Measurements from ENCODE around the gene PRICKLE2.

PRICKLE2 gene

DNA sequence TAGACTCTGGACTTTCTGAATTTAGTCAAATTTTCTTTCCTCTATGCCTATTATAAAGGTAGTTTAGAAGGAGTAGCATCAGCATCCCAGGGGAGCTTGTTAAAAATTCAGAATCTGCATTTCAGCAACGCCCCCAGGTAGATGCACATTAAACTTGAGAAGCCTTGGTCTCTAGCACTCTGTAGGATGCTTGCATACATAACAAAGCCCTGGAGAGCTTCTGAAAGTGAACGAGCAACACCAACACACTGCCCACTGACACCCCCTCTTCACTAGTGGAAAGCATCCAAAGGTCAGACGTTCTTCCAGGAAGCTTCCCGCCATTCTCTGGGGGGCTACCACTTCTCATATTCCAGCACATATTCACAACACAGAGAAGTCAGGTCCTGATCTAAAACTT lies 6.5 kb downstream of the PRICKLE2 start:
- no peaks in the 10 kb centered on the region for H3K36me3 ChIP-seq (ENCODE audit: control insufficient read depth in 4 of 4, insufficient read depth in 4 of 4, low read length in 3 of 4)
- ChIA-PET POLR2A (no interaction called here), CTCF (interaction anchor here (1.3 kb wide), 1 partner anchor 24 kb away, joined by 6 read pairs; no protein-coding TSS in a partner anchor)
- H3K27me3 ChIP-seq (replicated peaks in 2 of 5; ENCODE audit: control insufficient read depth in 4 of 5, insufficient read depth in 5 of 5, low read length in 4 of 5): peaks cover 0 to 3% (median 0%) of the 10 kb centered on the region in 5 experiments
- WGBS (ENCODE audit: insufficient coverage): 92% methylated on average over 2 of the region's 4 CpGs
- H3K9me3 ChIP-seq (ENCODE audit: control extremely low read depth in 1 of 5, control insufficient read depth in 4 of 5, insufficient read depth in 2 of 5, low read depth in 1 of 5, low read length in 4 of 5): no peaks in the 10 kb centered on the region
- H3K27ac ChIP-seq (ENCODE audit: insufficient read depth in 1 of 2, low read depth in 1 of 2, low read length in 2 of 2, poor library complexity in 1 of 2, severe bottlenecking in 2 of 2): no peak overlapping the region
- DNase-seq: no peak
- no peak overlapping the region for H3K4me3 ChIP-seq (ENCODE audit: control insufficient read depth in 1 of 7, extremely low read depth in 1 of 7, insufficient read depth in 4 of 7, low read depth in 2 of 7, low read length in 6 of 7)
- peaks cover 0 to 10% (median 3%) of the 10 kb centered on the region in 4 experiments for H3K4me1 ChIP-seq (ENCODE audit: control extremely low read depth in 1 of 4, control insufficient read depth in 4 of 4, insufficient read depth in 4 of 4, low read length in 3 of 4)

DNA sequence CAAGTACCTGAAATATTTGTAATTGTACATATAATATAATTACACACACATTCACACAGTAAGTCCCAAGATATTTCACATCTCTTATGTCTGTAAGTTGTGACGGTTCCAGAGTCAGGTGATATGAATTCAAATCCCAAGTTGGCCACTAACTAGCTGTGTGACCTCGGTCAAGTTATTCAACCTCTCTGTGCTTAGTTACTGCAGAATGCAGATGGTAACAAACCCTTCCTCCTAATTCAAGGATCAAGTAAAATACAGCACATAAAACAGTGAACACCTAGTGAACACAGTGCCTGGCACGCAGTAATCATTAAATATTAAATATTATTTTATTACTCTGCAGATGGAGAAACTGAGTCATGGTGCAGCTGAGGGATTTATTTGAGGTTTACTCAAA lies 6.9 kb downstream of the PRICKLE2 start:
- no peaks in the 10 kb centered on the region for H3K9me3 ChIP-seq (ENCODE audit: control extremely low read depth in 1 of 5, control insufficient read depth in 4 of 5, insufficient read depth in 2 of 5, low read depth in 1 of 5, low read length in 4 of 5)
- ChIA-PET CTCF (interaction anchor here (1.3 kb wide), 1 partner anchor 24 kb away, joined by 6 read pairs; no protein-coding TSS in a partner anchor), POLR2A (no interaction called here)
- no peak overlapping the region for H3K4me3 ChIP-seq (ENCODE audit: control insufficient read depth in 1 of 7, extremely low read depth in 1 of 7, insufficient read depth in 4 of 7, low read depth in 2 of 7, low read length in 6 of 7)
- no peak for DNase-seq
- 100% methylated on average over 2 of the region's 3 CpGs for WGBS (ENCODE audit: insufficient coverage)
- no peak overlapping the region for H3K27ac ChIP-seq (ENCODE audit: insufficient read depth in 1 of 2, low read depth in 1 of 2, low read length in 2 of 2, poor library complexity in 1 of 2, severe bottlenecking in 2 of 2)
- peaks cover 0 to 14% (median 4%) of the 10 kb centered on the region in 4 experiments for H3K4me1 ChIP-seq (ENCODE audit: control extremely low read depth in 1 of 4, control insufficient read depth in 4 of 4, insufficient read depth in 4 of 4, low read length in 3 of 4)
- H3K36me3 ChIP-seq (ENCODE audit: control insufficient read depth in 4 of 4, insufficient read depth in 4 of 4, low read length in 3 of 4): no peaks in the 10 kb centered on the region
- peaks cover 0 to 3% (median 0%) of the 10 kb centered on the region in 5 experiments for H3K27me3 ChIP-seq (replicated peaks in 2 of 5; ENCODE audit: control insufficient read depth in 4 of 5, insufficient read depth in 5 of 5, low read length in 4 of 5)

DNA sequence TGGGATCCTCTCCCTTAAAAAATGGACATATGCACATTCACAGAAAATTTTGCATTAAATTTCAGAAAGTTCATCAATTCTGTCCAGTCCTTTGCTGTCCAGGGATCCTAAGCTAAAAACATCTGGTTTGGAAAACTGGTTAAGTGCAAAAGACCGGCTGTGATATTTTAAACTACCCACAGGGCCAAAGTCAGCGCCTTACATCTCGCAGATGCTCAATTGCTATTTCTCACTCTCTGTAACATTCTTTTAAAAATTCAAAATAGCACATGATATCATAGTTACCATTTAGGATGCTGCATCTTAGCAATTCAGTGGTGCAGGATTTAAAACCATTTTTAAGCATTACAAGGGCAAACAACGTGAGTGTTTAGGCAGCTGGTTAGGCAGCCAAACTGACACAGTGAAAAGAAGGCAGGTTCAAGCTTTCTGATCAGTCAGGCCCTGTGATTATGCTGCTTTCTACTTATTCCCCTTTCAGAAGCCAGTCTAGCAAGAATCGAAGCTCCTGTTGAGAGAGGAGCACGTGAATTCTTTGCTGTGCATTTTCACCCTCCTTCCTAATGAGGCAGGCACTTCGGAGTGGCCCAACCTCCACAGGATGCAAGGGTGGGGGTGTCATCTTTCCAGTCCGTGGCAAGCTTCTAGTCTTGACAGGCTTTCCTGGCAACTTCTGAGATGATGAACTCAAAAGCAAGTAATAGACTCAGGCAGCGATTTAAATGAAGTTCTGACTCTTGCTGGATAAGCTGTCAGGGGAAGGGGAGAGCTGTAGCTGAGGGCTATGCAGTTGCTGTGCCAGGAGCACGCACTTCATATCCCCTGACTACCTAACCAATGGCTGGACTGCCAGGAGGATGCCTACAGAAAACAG lies 8.8 kb downstream of the PRICKLE2 start:
- H3K36me3 ChIP-seq (ENCODE audit: control insufficient read depth in 4 of 4, insufficient read depth in 4 of 4, low read length in 3 of 4): no peaks in the 10 kb centered on the region
- WGBS (ENCODE audit: insufficient coverage): 81% methylated on average over 6 of the region's 10 CpGs
- peaks cover 0 to 3% (median 0%) of the 10 kb centered on the region in 5 experiments for H3K27me3 ChIP-seq (replicated peaks in 2 of 5; ENCODE audit: control insufficient read depth in 4 of 5, insufficient read depth in 5 of 5, low read length in 4 of 5)
- H3K9me3 ChIP-seq (ENCODE audit: control extremely low read depth in 1 of 5, control insufficient read depth in 4 of 5, insufficient read depth in 2 of 5, low read depth in 1 of 5, low read length in 4 of 5): no peaks in the 10 kb centered on the region
- ChIA-PET POLR2A (no interaction called here), CTCF (no interaction called here)
- H3K27ac ChIP-seq (ENCODE audit: insufficient read depth in 1 of 2, low read depth in 1 of 2, low read length in 2 of 2, poor library complexity in 1 of 2, severe bottlenecking in 2 of 2): no peak overlapping the region
- peaks cover 0 to 15% (median 4%) of the 10 kb centered on the region in 4 experiments for H3K4me1 ChIP-seq (ENCODE audit: control extremely low read depth in 1 of 4, control insufficient read depth in 4 of 4, insufficient read depth in 4 of 4, low read length in 3 of 4)
- DNase-seq: no peak
- H3K4me3 ChIP-seq (ENCODE audit: control insufficient read depth in 1 of 7, extremely low read depth in 1 of 7, insufficient read depth in 4 of 7, low read depth in 2 of 7, low read length in 6 of 7): no peak overlapping the region

DNA sequence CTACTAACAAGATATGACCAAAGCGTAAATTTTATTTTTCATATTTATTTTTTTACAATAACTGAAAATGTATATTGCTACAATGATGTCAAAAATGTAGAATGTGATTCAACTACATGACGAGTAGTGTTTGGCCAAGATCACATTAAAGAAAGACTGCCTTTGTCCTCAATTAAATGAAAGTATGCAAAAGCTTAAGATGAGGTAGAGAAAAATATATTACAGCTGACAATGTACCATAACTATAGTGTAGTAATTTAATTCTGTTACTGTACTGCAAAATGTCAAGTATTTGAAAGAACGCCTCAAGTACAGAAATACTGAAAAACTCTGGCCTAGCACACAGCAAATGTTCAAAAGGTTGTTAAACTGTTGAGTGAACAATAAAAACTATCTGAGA lies 9.7 kb downstream of the PRICKLE2 start:
- CTCF ChIA-PET: interaction anchor here (1.3 kb wide), 1 partner anchor 10 kb away, joined by 3 read pairs; no protein-coding TSS in a partner anchor

DNA sequence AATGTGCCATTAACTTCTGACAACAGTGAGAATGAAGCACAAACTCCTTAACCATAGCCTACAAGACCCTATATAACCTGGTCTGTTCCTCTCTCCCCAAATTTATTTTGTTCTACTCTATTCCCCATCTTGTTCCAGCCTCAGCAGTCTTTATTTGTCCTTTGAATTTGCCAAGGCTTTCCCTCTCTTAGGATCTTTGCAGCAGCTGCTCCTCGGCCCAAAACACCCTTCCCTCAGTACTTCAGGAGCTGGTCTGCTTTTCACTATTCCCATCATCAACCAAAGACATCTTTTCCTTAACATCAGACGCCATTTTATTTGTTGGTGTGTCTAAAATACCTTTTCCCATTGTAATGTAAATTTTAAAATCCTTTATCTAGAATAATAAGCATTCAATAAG lies 10.2 kb downstream of the PRICKLE2 start:
- Histone ChIP-seq H3K4me1 (ENCODE audit: control extremely low read depth in 1 of 4, control insufficient read depth in 4 of 4, insufficient read depth in 4 of 4, low read length in 3 of 4) (peaks cover 0 to 25% (median 9%) of the 10 kb centered on the region in 4 experiments), H3K4me3 (ENCODE audit: control insufficient read depth in 1 of 7, extremely low read depth in 1 of 7, insufficient read depth in 4 of 7, low read depth in 2 of 7, low read length in 6 of 7) (no peak overlapping the region), H3K27me3 (replicated peaks in 2 of 5; ENCODE audit: control insufficient read depth in 4 of 5, insufficient read depth in 5 of 5, low read length in 4 of 5) (peaks cover 0 to 3% (median 0%) of the 10 kb centered on the region in 5 experiments), H3K9me3 (ENCODE audit: control extremely low read depth in 1 of 5, control insufficient read depth in 4 of 5, insufficient read depth in 2 of 5, low read depth in 1 of 5, low read length in 4 of 5) (no peaks in the 10 kb centered on the region), H3K27ac (ENCODE audit: insufficient read depth in 1 of 2, low read depth in 1 of 2, low read length in 2 of 2, poor library complexity in 1 of 2, severe bottlenecking in 2 of 2) (no peak overlapping the region), H3K36me3 (ENCODE audit: control insufficient read depth in 4 of 4, insufficient read depth in 4 of 4, low read length in 3 of 4) (no peaks in the 10 kb centered on the region)
- WGBS (ENCODE audit: insufficient coverage): 100% methylated on average over 1 of the region's 2 CpGs
- ChIA-PET CTCF (interaction anchor here (1.3 kb wide), 1 partner anchor 10 kb away, joined by 3 read pairs; no protein-coding TSS in a partner anchor), POLR2A (no interaction called here)
- DNase-seq: no peak

More for the DNA sequence above, 9.7 kb downstream of the PRICKLE2 start:
- Histone ChIP-seq H3K36me3 (ENCODE audit: control insufficient read depth in 4 of 4, insufficient read depth in 4 of 4, low read length in 3 of 4) (no peaks in the 10 kb centered on the region), H3K9me3 (ENCODE audit: control extremely low read depth in 1 of 5, control insufficient read depth in 4 of 5, insufficient read depth in 2 of 5, low read depth in 1 of 5, low read length in 4 of 5) (no peaks in the 10 kb centered on the region), H3K27ac (ENCODE audit: insufficient read depth in 1 of 2, low read depth in 1 of 2, low read length in 2 of 2, poor library complexity in 1 of 2, severe bottlenecking in 2 of 2) (no peak overlapping the region), H3K27me3 (replicated peaks in 2 of 5; ENCODE audit: control insufficient read depth in 4 of 5, insufficient read depth in 5 of 5, low read length in 4 of 5) (peaks cover 0 to 3% (median 0%) of the 10 kb centered on the region in 5 experiments), H3K4me3 (ENCODE audit: control insufficient read depth in 1 of 7, extremely low read depth in 1 of 7, insufficient read depth in 4 of 7, low read depth in 2 of 7, low read length in 6 of 7) (no peak overlapping the region), H3K4me1 (ENCODE audit: control extremely low read depth in 1 of 4, control insufficient read depth in 4 of 4, insufficient read depth in 4 of 4, low read length in 3 of 4) (peaks cover 0 to 21% (median 7%) of the 10 kb centered on the region in 4 experiments)
- WGBS (ENCODE audit: insufficient coverage): 100% methylated on average over 1 of the region's 3 CpGs
- no peak for DNase-seq
- POLR2A ChIA-PET: no interaction called here

DNA sequence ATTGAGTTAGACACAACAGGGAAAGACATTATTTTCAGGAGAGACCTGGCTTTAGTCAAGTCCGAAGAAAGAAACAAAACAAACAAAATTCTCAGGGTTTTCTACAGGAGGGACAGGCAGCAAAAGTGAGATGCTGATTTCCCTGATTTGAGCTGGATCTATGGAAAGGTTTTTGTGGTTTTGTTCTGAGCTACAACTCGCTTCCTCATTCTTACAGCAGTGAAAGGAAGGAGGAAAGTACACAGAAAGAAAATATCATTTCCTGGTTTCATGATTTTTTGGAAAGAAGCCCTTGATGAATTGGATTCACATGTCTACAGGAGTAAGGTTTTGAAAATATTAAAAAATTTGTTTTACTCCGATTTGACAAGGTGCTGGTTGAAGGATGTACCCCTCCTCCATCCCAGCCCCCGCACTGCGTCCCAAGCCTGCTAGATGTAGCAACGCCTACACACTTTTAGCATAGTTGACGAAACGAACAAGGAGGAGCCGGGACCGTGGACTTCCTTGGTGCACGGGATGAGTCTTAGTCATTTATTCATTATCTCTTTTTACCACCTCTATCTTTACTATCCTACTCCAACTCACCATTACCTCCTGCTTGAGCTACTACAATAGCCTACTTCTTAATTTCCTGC lies 10.8 kb downstream of the PRICKLE2 start:
- ChIA-PET CTCF (interaction anchor here (1.3 kb wide), 1 partner anchor 9 kb away, joined by 3 read pairs; no protein-coding TSS in a partner anchor), POLR2A (no interaction called here)
- H3K27ac ChIP-seq (ENCODE audit: insufficient read depth in 1 of 2, low read depth in 1 of 2, low read length in 2 of 2, poor library complexity in 1 of 2, severe bottlenecking in 2 of 2): no peak overlapping the region
- WGBS (ENCODE audit: insufficient coverage): 71% methylated on average over 11 of the region's 11 CpGs
- H3K27me3 ChIP-seq (replicated peaks in 2 of 5; ENCODE audit: control insufficient read depth in 4 of 5, insufficient read depth in 5 of 5, low read length in 4 of 5): peaks cover 0 to 3% (median 0%) of the 10 kb centered on the region in 5 experiments
- H3K9me3 ChIP-seq (ENCODE audit: control extremely low read depth in 1 of 5, control insufficient read depth in 4 of 5, insufficient read depth in 2 of 5, low read depth in 1 of 5, low read length in 4 of 5): no peaks in the 10 kb centered on the region
- peak in 2 of 3 donors; percentile 15 to 32 for DNase-seq
- peak overlapping the region in 1 of 7 experiments; percentile 30 for H3K4me3 ChIP-seq (ENCODE audit: control insufficient read depth in 1 of 7, extremely low read depth in 1 of 7, insufficient read depth in 4 of 7, low read depth in 2 of 7, low read length in 6 of 7)
- H3K4me1 ChIP-seq (ENCODE audit: control extremely low read depth in 1 of 4, control insufficient read depth in 4 of 4, insufficient read depth in 4 of 4, low read length in 3 of 4): peaks cover 0 to 31% (median 12%) of the 10 kb centered on the region in 4 experiments
- no peaks in the 10 kb centered on the region for H3K36me3 ChIP-seq (ENCODE audit: control insufficient read depth in 4 of 4, insufficient read depth in 4 of 4, low read length in 3 of 4)

Data from common myeloid progenitor, CD34-positive (primary cell).